Ovary (tissue), 9 donors: ENCODE data around the gene KBTBD4. TPM values are rescaled to one million over a fixed set of nuclear protein-coding genes. Genes with fewer than 3 reads are reported as not detected.

Experiments used
- polyA plus RNA-seq, 2 donors: library from polyadenylated mRNA; stranded (reverse); fragments of 200-250 nt in 1 of 2; fragments of 350-450 nt in 1 of 2; fragmentation: Illumina TruSeq in 1 of 2; extraction: RNeasy Lipid Tissue Mini Kit (QIAGEN cat#74804) in 1 of 2; gene quantifications; one replicate each; pipeline ENCODE4 v1.2.3, GENCODE V29; 2013 to 2014
- small RNA-seq: library from RNA; depleted of rRNA; stranded (forward); fragments of <200 nt; gene quantifications from one replicate; pipeline ENCODE3, GENCODE V24; 2016
- total RNA-seq, 7 donors: library from RNA; depleted of rRNA in 2 of 7; stranded (reverse); fragments of >200 nt in 2 of 7; fragmentation: NEBNext Ultra II Directional in 3 of 7; extraction: Animal tissue kit (Norgen Biotek cat#: 25700) in 3 of 7; gene quantifications; one replicate each; pipeline versions ENCODE4 v1.1.0 to v1.2.4, GENCODE V29; 2016 to 2023
- donor health status: DM: no; HTN: no; CAD: no; lungs with moderate emphysema.
- donor health status: DM: no; HTN: no; CAD: no.
- donor health status: Bipolar disorder and iron deficiency.
- donor health status: DM: yes; HTN: yes; CAD: no.
- donor health status: DM: no; HTN: no; CAD: no.
- donor health status: DM: yes; HTN: yes; CAD: no.

Gene KBTBD4
- total and polyA plus RNA-seq, 9 donors = 14.4 to 23.5 (median 18.3) TPM

Small RNA genes lying within 50 kb of the gene (small RNA-seq; reads per million reads assigned to genes)
- gene RN7SL652P (not detected), gene RNU5E-10P (not detected)

Other genes with a start within 250 kb of the KBTBD4 start
- gene MYBPC3, start 226.3 kb downstream of the KBTBD4 start, total RNA-seq = under 1 TPM in 3 of 7 donors, not detected in 4; 0.18 to 0.40 (median 0.32) TPM
- under 1 TPM; 0.05 to 0.22 TPM for gene MYBPC3, start 226.3 kb downstream of the KBTBD4 start, polyA plus RNA-seq
- 10 to 100 TPM in 2 of 7 donors, 1 to 10 TPM in 5; 5.1 to 21.5 (median 8.5) TPM for gene SPI1, start 200.4 kb downstream of the KBTBD4 start, total RNA-seq
- gene SPI1, start 200.4 kb downstream of the KBTBD4 start, polyA plus RNA-seq = 1 to 10 TPM; 3.9 to 6.8 TPM
- gene SLC39A13, start 170.4 kb downstream of the KBTBD4 start, total RNA-seq = 10 to 100 TPM; 38.7 to 60.2 (median 51.7) TPM
- 10 to 100 TPM in 1 of 2 donors, 1 to 10 TPM in 1; 2.8 to 54.8 TPM for gene SLC39A13, start 170.4 kb downstream of the KBTBD4 start, polyA plus RNA-seq
- gene PSMC3, start 152.5 kb downstream of the KBTBD4 start, total RNA-seq = 10 to 100 TPM; 60.7 to 89.6 (median 79.4) TPM
- gene PSMC3, start 152.5 kb downstream of the KBTBD4 start, polyA plus RNA-seq = 100 to 1,000 TPM; 104 to 267 TPM
- gene RAPSN, start 129.8 kb downstream of the KBTBD4 start, total RNA-seq = under 1 TPM in 3 of 7 donors, not detected in 4; 0.23 to 0.43 (median 0.32) TPM
- under 1 TPM in 1 of 2 donors, not detected in 1; 0.08 TPM for gene RAPSN, start 129.8 kb downstream of the KBTBD4 start, polyA plus RNA-seq
- 100 to 1,000 TPM in 1 of 7 donors, 10 to 100 TPM in 6; 64.0 to 109 (median 74.9) TPM for gene CELF1, start 25.8 kb downstream of the KBTBD4 start, total RNA-seq
- 10 to 100 TPM; 25.0 to 48.3 TPM for gene CELF1, start 25.8 kb downstream of the KBTBD4 start, polyA plus RNA-seq
- 100 to 1,000 TPM in 1 of 7 donors, 10 to 100 TPM in 6; 33.8 to 103 (median 36.7) TPM for gene PTPMT1, start 13.4 kb downstream of the KBTBD4 start, total RNA-seq
- gene PTPMT1, start 13.4 kb downstream of the KBTBD4 start, polyA plus RNA-seq = 10 to 100 TPM; 51.0 to 60.7 TPM
- gene NDUFS3, start 104 bp upstream of the KBTBD4 start, total RNA-seq = 10 to 100 TPM; 40.8 to 73.2 (median 60.2) TPM
- 10 to 100 TPM; 61.4 to 76.9 TPM for gene NDUFS3, start 104 bp upstream of the KBTBD4 start, polyA plus RNA-seq
- not detected for gene FAM180B, start 7.7 kb upstream of the KBTBD4 start, total RNA-seq
- under 1 TPM in 1 of 2 donors, not detected in 1; 0.62 TPM for gene FAM180B, start 7.7 kb upstream of the KBTBD4 start, polyA plus RNA-seq
- gene C1QTNF4, start 15.4 kb upstream of the KBTBD4 start, total RNA-seq = 10 to 100 TPM in 6 of 7 donors, 1 to 10 TPM in 1; 9.1 to 29.6 (median 14.8) TPM
- gene C1QTNF4, start 15.4 kb upstream of the KBTBD4 start, polyA plus RNA-seq = 10 to 100 TPM in 1 of 2 donors, not detected in 1; 22.2 TPM
- 10 to 100 TPM; 13.0 to 44.1 (median 38.8) TPM for gene MTCH2, start 63.6 kb upstream of the KBTBD4 start, total RNA-seq
- 10 to 100 TPM; 20.4 to 51.2 TPM for gene MTCH2, start 63.6 kb upstream of the KBTBD4 start, polyA plus RNA-seq
- 10 to 100 TPM in 1 of 7 donors, 1 to 10 TPM in 5, under 1 TPM in 1; 0.83 to 13.1 (median 2.8) TPM for gene AGBL2, start 136.4 kb upstream of the KBTBD4 start, total RNA-seq
- gene AGBL2, start 136.4 kb upstream of the KBTBD4 start, polyA plus RNA-seq = 1 to 10 TPM; 2.0 to 4.5 TPM
- gene FNBP4, start 188.4 kb upstream of the KBTBD4 start, total RNA-seq = 100 to 1,000 TPM in 5 of 7 donors, 10 to 100 TPM in 2; 81.8 to 167 (median 131) TPM
- 10 to 100 TPM; 59.4 to 72.8 TPM for gene FNBP4, start 188.4 kb upstream of the KBTBD4 start, polyA plus RNA-seq